Renal pelvis (tissue), 4 donors: ENCODE measurements around the gene SCAF11. TPM values are rescaled to one million over a fixed set of nuclear protein-coding genes. Genes with fewer than 3 reads are reported as not detected.

Experiments
- DNase-seq: peaks from one replicate; pipeline ENCODE4 v3.0.0-alpha.2; 2013
- polyA plus RNA-seq, 3 donors: library from polyadenylated mRNA; unstranded; fragments of 120-200 nt; gene quantifications; one replicate each; pipeline ENCODE4 v1.2.1, GENCODE V29; 2013; ENCODE audit not compliant: insufficient read length in 3 of 3

Gene SCAF11
- polyA plus RNA-seq, 3 donors, result 90.9 to 133 (median 124) TPM

DNA sequence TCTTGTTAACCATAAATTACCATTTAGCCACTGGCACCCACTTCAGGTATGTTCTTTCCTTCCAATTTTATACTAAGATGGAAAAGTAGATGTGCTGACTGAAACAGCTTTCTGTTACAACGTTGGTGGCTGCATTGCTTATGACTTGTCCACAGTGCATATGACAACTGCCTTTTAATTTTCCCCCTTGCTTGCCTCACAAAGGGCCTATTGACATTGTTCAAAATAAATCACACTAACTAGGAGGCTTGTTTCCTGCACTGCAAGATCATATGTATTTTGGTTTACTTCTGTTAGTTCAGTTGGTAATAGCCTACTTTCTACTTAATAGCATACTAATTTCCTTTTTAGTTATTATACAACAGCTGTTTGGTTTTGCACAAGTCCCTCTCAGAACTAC lies 55.4 kb downstream of the SCAF11 start:
- no peak for DNase-seq

DNA sequence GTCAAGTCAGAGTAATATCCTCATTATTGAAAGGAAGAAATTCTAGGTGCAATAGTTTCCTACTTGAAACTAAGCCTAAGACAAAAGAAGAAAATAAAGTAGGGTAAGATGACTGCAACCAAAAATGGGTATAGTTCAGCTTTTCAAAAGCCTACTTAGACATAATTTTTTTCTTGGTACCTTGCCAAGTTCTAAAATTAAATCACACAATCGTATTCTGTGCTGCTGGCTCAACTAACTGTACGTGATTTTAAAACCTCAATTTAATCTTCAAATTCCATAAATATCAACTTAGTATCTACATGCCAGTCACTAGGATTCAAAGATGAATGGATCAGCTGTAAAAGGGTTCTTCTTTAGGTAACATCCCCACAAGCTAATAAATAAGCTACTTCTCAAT lies 56.9 kb downstream of the SCAF11 start:
- no peak for DNase-seq

DNA sequence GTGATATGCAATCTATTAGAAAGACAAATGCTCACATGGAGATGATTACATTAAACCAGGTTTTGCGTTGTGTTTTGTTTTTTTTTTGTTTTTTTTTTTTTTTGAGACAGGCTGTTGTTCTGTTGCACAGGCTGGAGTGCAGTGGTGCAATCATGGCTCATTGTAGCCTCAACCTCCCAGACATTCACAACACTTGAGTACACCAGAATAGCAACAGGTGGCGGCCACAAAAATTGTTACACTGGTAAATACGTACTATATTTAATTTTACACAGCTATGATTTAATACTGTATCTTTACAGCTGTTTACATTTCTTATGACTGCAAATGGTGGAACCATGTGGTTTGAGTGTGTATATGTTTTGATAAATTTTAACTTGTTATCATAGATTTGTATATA lies 60.0 kb downstream of the SCAF11 start:
- DNase-seq, result no peak

DNA sequence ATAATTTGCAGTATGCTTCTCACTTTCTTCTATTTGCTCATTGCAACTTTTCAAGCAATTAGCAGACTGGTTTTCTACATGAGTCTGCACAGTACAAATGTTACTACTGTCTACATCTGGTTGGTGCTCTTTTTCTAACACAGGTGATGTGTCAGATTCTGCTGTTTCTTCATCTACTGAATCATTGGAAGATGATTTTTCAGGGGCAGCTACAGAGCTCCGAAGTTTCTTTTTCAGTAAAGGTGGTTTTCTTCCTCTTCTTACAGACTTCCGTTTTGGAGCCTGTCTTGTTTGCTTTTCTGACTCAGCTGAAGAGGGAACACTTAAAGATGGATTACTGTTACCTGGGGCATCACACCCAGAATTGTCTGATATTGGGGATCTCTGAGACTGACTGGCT lies 62.1 kb downstream of the SCAF11 start:
- DNase-seq, result no peak

DNA sequence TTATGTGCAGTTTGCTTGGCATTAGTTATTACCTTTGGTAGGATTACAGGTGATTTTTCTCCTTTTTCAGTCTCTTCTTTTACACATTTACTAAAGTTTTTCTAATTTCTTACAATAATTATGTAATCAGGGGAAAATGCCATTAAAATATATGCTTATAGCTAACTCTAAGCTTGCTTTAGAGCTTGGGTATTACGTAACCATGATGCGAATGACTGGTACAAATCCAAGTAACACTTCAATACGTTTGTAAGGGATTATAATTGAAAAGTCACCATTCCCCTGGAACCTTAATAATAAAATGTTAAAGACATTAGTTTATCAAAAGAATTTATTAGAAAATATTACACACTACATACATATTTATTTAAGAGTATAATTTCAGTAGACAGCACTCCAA lies 71.6 kb downstream of the SCAF11 start:
- no peak for DNase-seq

DNA sequence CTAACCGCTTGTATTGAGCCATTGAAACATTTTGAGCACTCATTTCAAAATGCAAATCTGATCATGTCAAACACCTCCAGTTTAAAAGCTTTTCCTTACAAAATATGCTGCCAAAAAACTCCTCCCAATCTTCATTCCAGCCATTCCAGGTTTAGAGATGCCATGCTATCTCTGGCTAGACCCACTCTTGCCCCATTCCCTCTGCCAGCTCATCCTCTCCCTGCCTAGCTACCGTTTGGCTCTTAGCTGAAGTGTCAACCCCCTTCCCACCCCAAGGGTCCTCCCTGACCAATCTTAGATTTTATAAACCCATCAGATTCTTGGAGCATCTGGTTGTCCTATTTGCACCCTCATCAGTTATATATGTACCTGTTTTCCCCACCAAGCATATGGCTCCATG lies 75.0 kb downstream of the SCAF11 start:
- no peak for DNase-seq

DNA sequence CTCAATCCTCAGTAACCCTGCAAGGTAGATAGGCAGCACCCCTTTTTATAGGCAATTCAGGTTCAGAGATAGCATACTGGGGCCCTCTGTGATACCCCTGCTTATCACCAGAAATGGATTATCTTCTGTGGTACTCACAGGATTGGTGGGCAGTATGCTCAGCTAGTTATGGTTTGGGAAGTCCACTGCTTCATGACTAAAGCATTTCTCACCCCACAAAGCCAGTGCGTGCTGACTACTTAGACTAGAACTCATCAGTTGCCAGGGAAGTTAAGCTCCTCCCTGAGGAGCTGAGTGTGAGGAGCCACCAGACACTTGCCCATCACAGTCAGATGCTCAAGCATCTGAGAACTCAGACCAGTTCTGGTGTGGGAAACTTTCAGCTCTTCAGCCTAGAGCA lies 76.3 kb downstream of the SCAF11 start:
- no peak for DNase-seq

DNA sequence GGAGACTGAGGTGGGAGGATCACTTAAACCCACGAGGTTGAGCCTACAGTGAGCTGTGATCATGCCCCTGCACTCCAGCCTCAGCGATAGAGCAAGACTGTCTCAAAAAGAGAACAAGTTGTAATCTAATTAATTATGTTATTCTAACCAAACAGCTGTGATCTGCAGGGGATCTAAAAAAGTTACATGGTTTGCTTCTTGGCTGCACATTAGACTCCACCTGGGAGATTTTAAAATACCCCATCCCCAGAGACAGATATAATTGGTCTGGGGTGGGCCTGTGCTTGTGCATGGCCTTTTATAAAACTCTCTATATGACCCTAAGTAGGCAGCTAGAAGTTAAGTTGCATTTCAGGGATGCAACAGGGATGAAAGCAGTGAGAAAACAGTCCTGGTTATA lies 76.7 kb downstream of the SCAF11 start:
- DNase-seq, result no peak

DNA sequence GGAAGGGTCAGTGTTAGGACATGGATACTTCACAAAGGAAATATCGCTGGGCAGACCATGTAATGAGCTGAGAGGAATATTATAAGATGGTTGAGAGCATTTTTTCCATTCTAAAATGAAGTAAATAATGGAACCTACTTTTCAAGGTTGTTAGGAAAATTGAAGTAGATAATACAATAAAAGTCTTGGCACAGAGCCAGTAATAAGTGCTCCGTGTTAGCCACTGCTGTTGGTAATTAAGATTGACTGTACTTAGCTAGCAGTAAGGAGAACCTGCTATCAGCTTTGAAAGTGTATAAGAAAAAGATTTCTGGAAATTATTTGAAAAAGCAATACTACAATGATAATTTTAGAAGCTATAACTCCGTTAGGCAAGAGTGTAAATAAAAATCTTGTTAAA lies 77.6 kb downstream of the SCAF11 start:
- no peak for DNase-seq

DNA sequence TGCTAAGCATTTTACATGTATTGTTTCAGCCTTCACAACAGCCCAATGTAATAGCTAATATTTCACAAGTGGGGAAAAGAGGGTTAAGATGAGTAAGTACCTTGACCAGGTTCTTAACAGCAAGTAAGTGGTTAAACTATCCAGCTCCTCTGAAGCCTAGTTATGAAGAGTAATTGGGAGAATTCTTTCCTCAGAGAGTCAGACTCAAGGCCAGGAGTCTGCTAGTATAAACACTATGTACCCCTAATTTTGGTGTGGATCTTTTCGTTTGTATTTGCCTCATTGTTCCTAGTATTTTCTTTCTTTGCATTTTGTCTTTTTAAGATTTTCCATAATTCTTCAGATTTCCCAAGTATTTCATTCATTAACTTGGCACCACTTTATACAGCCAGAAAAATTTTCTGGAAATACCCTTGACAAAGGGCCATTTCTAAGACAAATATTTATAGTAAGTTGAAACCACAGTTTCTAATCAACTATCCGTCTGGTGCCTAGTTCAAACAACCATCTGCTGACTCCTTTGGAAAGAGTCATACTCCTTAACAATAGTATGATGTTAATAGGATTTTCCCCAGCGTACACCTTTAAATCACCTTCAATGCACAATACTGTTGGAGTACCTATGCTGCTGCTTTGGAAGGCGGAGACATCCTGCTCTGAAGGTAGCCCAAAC lies 81.2 kb downstream of the SCAF11 start:
- no peak for DNase-seq

DNA sequence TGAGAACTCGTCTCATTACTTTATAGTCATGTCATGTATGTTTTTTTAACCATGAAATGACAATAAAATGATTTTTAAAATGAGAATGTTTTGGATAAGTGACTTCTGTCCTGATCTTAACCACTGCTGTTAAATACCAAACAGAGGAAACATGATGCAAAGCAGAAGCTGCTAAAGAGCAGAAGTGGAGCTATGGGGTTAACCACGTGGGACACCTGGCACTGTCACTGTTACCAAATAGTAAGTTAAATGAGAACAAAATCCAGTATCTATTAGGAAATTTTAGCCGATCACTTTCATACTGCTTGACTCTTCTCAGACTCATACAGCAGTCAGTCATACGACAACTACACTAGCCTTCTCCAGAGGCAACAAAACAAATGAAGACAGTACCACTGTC lies 82.4 kb downstream of the SCAF11 start:
- no peak for DNase-seq

DNA sequence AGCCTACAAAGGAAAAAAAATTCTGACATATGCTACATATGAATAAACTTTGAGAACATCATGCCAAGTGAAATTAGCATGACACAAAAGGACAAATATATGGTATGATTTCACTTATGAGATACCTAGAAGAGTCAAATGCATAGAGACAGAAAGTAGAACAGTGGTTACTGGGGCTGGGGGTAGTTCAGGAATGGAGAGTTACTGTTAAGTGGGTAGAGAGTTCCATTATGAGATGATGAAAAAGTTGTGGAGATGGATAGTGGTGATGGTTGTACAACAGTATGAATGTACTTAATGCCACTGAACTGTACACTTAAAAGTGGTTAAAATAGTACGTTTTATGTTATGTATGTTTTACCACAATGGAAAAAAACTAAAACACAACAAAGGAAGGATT lies 92.3 kb downstream of the SCAF11 start:
- no peak for DNase-seq

DNA sequence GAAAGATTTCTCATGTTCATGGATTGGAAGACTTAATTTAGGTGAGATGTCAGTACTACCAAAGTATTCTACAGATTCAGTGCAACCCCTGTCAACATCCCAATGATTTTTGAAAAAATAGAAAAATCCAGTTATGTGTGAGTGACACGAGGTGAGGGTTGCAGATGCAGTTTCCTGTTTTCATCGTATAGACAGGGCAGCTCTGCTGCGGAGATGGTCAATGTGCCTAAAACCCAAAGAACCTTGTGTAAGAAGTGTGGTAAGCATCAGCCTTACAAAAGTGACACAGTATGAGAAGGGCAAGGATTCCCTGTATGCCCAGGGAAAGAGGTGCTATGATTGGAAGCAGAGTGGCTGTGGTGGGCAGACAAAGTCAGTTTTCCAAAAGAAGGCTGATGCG lies 94.4 kb downstream of the SCAF11 start:
- no peak for DNase-seq

DNA sequence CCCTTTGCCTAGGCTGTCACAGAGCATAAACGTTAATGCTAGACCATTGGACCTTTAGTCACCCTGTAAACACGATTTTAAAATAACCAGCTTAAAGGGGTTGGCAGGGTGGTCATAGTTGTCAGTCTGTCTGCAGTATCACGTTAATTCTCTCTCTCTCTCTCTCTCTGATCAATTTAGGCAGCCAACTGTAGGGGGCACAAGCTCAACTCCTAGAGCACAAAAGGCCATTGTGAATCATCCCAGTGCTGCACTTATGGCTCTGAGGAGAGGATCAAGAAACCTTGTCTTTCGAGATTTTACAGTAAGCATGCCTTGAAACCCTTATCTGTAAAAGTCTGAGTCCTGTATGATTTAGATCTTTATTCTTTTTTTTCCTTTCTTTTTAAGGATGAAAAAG lies 97.1 kb downstream of the SCAF11 start:
- DNase-seq, result no peak

DNA sequence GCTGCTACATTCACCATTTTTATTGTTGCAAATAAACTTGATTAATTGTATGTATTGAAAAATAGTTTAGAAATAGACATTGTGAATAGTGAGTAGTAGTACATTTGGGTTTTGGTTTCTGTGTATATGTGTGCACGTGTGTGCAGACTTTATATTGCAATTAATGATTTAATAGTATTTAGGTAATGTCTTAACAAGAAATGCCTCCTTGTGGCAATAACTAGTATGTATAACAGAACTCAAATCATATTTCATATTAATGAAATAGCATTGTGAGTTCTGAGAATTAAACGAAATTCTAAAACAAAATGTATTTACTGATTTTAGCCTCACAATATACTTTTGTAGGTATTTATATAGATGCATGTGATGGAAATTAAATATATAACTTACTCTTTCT lies 100.1 kb downstream of the SCAF11 start:
- no peak for DNase-seq

DNA sequence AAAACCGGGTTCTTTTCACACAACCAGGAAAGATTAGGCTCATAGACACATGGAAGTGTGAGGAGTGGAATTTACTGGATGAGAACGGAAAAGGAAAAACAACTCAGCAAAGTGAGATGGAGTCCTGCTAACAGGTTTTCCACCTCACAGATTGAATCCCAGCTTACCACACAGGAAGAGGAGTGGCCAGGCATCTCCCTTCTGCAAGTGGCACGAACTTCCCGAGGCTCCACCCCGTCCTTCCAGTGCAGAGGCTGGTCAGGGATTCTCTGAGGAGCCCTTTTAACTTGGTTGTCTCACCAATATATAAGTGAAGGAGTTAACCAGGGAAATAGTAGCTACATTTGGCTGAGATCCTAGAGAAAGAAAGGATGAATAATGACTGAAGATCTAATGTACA lies 102.8 kb downstream of the SCAF11 start:
- DNase-seq, result no peak

DNA sequence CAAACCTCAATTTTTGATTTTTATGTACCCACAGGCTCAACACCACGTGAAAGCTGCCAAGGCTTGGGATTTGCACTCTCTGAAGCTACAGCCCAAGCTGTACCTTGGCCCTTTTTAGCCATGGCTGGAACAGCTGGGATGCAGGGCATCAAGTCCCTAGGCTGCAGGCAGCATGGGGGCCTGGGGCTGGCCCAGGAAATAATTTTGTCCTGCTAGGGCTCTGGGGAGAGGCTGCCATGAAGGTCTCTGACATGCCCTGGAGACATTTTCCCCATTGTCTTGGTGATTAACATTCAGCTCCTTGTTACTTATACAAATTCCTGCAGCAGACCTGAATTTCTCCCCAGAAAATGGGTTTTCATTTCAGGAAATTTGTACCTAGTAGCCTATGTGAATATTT lies 103.7 kb downstream of the SCAF11 start:
- no peak for DNase-seq

DNA sequence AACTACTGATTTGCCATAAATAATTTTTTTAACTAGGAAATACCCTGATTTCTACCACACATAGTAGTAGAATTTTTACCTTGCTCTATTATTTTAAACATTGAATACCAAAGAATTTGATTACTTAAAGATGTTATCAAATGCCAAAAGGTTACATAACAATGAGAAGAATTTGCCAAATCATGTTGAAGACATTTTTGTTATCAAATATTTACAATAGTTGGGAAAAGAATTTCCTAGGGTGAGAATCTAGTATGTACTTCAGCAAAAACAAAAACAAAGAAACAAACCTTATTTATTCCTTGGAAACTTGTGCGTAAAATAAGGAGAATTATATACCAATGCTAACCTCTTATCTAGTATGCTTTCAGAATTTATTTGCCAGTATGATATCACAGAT lies 107.2 kb downstream of the SCAF11 start:
- no peak for DNase-seq

DNA sequence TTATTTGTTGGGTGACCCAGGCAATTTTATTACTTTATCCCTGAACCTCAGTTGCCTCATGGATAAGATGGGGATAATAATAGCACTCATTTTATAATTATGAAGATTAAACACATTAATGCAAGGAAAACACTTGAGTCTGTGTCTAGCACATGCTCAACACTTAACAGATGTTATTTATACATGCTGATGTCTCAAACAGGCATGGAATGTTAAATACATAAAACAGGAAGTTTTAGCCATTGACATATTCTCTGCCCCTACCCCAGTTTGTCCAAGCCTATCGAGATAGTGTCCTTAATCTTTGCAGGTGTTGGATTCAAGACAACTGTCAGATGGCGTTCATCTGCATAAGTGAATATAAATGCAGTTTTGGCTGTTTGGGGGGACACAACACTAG lies 109.8 kb downstream of the SCAF11 start:
- DNase-seq, result no peak

DNA sequence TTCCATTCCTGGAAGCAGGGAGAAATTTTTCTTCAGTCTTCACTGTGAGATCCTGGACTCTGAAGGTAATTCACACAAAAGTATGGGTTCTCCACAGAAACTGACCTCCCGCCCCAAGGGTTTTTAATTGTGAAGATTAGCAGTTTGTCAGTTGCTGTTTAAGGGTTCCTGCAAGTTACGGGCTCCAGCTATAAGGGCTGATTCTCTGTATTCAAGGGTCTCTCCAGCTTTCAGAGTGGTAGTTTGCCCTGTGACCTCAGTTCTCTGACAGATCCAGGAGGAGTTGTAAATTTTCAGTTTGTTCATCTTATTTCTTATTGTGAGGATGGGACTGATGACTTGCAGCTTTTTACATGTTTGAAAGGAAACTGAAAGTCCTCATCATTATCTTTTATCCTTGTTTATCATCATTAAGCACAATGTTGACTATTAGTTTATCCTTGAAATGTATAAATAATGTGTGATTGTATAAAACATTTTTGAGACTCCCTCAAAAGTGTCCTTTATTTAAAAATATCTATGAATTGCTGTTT lies 110.9 kb downstream of the SCAF11 start:
- DNase-seq, result no peak

DNA sequence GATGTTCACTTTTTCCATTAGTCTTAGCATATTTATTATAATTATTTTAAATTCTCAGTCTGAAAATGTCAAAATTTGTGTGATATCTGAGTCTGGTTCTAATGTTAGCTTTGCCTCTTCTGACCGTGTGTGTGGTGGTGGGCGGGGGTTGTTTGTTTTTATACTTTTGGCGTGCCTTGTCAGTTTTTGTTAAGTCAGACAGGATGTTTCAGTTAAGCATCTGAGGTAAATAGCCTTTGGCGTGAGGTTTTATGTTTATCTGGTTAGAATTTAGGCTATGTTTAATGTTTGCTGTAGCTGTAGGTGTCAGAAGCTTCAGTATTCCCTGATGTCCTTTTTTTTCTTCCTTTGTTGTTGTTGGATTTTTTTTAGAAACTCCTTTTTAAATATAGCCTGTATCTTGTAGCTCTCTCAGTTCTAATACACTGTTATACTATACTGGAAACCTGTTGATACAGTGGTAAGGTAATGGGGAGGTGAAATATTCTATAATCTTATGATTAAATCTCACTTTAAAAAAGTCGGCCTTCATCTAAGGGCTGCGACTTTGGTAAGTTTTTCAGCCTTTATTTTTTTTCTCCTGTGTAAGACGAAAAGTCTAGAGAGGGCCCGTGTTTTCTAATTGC lies 111.6 kb downstream of the SCAF11 start:
- DNase-seq, result no peak

DNA sequence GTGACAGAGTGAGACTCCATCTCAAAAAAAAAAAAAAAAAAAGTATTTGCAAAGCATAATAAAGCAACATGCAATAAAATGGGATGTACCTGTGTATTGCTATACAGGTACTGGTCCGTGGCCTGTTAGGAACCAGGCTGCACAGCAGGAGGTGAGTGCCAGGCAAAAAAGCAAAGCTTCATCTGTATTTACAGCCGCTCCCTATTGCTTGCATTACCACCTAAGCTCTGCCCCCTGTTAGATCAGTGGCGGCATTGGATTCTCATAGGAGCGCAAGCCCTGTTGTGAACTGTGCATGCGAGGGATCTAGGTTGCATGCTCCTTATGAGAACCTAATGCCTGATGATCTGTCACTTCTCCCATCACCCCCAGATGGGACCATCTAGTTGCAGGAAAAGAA lies 113.3 kb downstream of the SCAF11 start:
- DNase-seq, result no peak

DNA sequence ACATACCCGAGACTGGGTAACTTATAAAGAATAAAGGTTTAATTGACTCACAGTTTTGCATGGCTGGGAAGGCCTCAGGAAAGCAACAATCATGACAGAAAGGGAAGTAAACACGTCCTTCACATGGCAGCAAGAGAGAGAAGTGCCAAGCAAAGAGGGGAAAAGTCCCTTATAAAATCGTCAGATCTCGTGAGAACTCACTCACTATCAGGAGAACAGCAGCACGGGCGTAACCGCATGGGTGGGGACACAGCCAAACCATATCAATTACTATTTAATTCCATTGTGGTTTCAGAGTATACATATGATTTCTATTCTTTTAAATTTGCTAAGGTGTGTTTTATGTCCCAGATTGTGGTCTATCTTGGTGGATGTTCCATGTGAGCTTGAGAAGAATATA lies 117.9 kb downstream of the SCAF11 start:
- no peak for DNase-seq
